ENCODE measurements around the gene COL9A1. TPM values are rescaled to one million over a fixed set of nuclear protein-coding genes. Genes with fewer than 3 reads are reported as not detected.

COL9A1 gene
- polyA plus RNA-seq, 3 donors, result not detected

DNA sequence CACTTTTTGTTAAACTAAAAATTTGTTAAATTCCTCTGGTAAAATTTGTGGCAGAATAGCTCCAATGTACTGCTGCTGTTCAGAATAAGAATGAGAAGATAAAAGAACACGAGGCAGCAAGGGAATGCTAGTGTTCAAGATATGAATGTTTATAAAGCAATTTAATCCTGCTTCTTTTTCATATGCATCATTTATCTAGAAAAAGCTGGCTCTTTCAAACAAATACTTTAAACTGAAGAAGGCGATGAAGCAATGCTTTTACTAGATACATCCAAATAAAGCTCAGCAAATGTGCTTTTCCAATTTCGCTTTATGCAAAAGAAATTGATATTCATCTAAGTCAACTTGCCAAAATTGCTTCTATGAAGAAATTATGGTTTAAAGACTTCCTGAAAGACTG, 66.5 kb downstream of the COL9A1 start:
- H3K4me3 ChIP-seq (replicated peaks in 1 of 3; ENCODE audit: low read depth in 2 of 3, low read length in 3 of 3), result no peak overlapping the region
- no peaks in the 10 kb centered on the region for H3K27me3 ChIP-seq (ENCODE audit: control insufficient read depth in 2 of 2, insufficient read depth in 2 of 2, low read length in 2 of 2)
- H3K9me3 ChIP-seq (replicated peaks in 1 of 2; ENCODE audit: control insufficient read depth in 1 of 2, insufficient read depth in 1 of 2, low read length in 2 of 2), result no peaks in the 10 kb centered on the region
- H4K20me1 ChIP-seq (ENCODE audit: insufficient read depth, low read length), result no peaks in the 10 kb centered on the region
- DNase-seq, result no peak
- no peak overlapping the region for H3K9ac ChIP-seq (ENCODE audit: insufficient read depth, low read length, poor library complexity, severe bottlenecking)
- H3K27ac ChIP-seq (ENCODE audit: low read depth in 1 of 2, low read length in 2 of 2), result no peak overlapping the region
- H2AFZ ChIP-seq (ENCODE audit: insufficient read depth, low read depth, low read length, poor library complexity, severe bottlenecking), result no peak overlapping the region
- no peaks in the 10 kb centered on the region for H3K4me1 ChIP-seq (ENCODE audit: control insufficient read depth in 1 of 2, insufficient read depth in 2 of 2, low read length in 2 of 2)
- H3K36me3 Mint-ChIP-seq, result no peaks in the 10 kb centered on the region
- no peaks in the 10 kb centered on the region for H3K4me1 Mint-ChIP-seq
- H3K79me2 ChIP-seq (ENCODE audit: insufficient read depth, low read length), result no peaks in the 10 kb centered on the region
- H3K27ac Mint-ChIP-seq, result no peak overlapping the region
- no peaks in the 10 kb centered on the region for H3K36me3 ChIP-seq (replicated peaks in 1 of 2; ENCODE audit: control insufficient read depth in 1 of 2, insufficient read depth in 2 of 2, low read length in 2 of 2)
- no CpG with 5 or more reads among the region's 3 CpGs for WGBS (ENCODE audit: insufficient coverage)
- TF ChIP-seq, protein P1, sequence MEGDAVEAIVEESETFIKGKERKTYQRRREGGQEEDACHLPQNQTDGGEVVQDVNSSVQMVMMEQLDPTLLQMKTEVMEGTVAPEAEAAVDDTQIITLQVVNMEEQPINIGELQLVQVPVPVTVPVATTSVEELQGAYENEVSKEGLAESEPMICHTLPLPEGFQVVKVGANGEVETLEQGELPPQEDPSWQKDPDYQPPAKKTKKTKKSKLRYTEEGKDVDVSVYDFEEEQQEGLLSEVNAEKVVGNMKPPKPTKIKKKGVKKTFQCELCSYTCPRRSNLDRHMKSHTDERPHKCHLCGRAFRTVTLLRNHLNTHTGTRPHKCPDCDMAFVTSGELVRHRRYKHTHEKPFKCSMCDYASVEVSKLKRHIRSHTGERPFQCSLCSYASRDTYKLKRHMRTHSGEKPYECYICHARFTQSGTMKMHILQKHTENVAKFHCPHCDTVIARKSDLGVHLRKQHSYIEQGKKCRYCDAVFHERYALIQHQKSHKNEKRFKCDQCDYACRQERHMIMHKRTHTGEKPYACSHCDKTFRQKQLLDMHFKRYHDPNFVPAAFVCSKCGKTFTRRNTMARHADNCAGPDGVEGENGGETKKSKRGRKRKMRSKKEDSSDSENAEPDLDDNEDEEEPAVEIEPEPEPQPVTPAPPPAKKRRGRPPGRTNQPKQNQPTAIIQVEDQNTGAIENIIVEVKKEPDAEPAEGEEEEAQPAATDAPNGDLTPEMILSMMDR (IDR thresholded peaks at IDR 0.05), result no peak
- H3K4me2 ChIP-seq (replicated peaks; ENCODE audit: extremely low read depth, low read length, poor library complexity, severe bottlenecking), result no peak overlapping the region
- no peak overlapping the region for H3K4me3 Mint-ChIP-seq
- intact Hi-C loops (cut with micrococcal nuclease), result no loop called here
- H3K27me3 Mint-ChIP-seq (ENCODE audit: low read depth in 3 of 3), result peaks cover 2 to 4% (median 2%) of the 10 kb centered on the region in 3 donors
- H3K9me3 Mint-ChIP-seq, result no peaks in the 10 kb centered on the region

DNA sequence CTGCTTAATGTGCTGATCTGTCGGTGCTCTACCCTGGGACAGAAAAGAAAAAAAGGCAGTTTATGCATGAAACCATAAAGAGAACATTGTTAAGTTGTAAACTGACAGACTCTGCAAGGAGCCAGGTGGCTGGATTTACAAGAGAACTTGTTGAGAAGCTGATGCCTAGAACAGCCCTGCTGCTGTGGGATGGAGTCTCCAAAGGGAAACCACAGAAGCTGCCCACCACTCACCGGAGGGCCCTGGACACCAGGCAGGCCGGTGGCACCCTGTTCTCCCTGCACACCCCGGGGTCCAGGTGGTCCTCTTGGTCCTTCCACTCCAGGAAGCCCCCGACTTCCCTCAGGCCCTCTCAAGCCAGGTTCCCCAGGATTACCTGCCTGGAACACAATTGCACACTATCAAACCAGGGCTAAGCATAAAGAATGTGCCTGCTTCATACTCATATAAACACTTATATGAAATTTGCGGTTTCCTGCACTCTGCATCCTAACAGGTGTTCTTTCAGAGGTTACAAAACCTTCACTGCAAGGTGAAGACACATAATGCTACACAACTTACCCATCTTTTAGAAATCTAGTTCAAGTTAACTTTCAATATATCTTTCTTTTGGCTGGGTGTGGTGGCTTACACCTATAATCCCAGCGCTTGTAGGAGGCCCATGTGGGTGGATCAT, 68.2 kb downstream of the COL9A1 start:
- Histone ChIP-seq H4K20me1 (ENCODE audit: insufficient read depth, low read length) (no peaks in the 10 kb centered on the region), H3K9ac (ENCODE audit: insufficient read depth, low read length, poor library complexity, severe bottlenecking) (no peak overlapping the region), H3K27me3 (ENCODE audit: control insufficient read depth in 2 of 2, insufficient read depth in 2 of 2, low read length in 2 of 2) (peaks cover 0 to 2% of the 10 kb centered on the region in 2 donors), H3K9me3 (replicated peaks in 1 of 2; ENCODE audit: control insufficient read depth in 1 of 2, insufficient read depth in 1 of 2, low read length in 2 of 2) (no peaks in the 10 kb centered on the region), H3K4me2 (replicated peaks; ENCODE audit: extremely low read depth, low read length, poor library complexity, severe bottlenecking) (no peak overlapping the region), H3K4me1 (ENCODE audit: control insufficient read depth in 1 of 2, insufficient read depth in 2 of 2, low read length in 2 of 2) (no peaks in the 10 kb centered on the region), H3K4me3 (replicated peaks in 1 of 3; ENCODE audit: low read depth in 2 of 3, low read length in 3 of 3) (no peak overlapping the region), H3K27ac (ENCODE audit: low read depth in 1 of 2, low read length in 2 of 2) (no peak overlapping the region), H3K79me2 (ENCODE audit: insufficient read depth, low read length) (no peaks in the 10 kb centered on the region), H3K36me3 (replicated peaks in 1 of 2; ENCODE audit: control insufficient read depth in 1 of 2, insufficient read depth in 2 of 2, low read length in 2 of 2) (no peaks in the 10 kb centered on the region), H2AFZ (ENCODE audit: insufficient read depth, low read depth, low read length, poor library complexity, severe bottlenecking) (no peak overlapping the region)
- Mint-ChIP-seq H3K36me3 (no peaks in the 10 kb centered on the region), H3K27ac (no peak overlapping the region), H3K4me3 (no peak overlapping the region), H3K4me1 (no peaks in the 10 kb centered on the region), H3K9me3 (no peaks in the 10 kb centered on the region), H3K27me3 (ENCODE audit: low read depth in 3 of 3) (peaks cover 0 to 4% (median 2%) of the 10 kb centered on the region in 3 donors)
- no peak for DNase-seq
- WGBS (ENCODE audit: insufficient coverage), result 87% methylated on average over 6 of the region's 7 CpGs
- intact Hi-C loops (cut with micrococcal nuclease), result no loop called here
- TF ChIP-seq, protein P1 (IDR thresholded peaks at IDR 0.05), result no peak

Data from CD14-positive monocyte (primary cell).